ENCODE measurements around the gene G6PC1.

GRCh38 chr17:42920922-42921321 is 20.3 kb downstream of the G6PC1 start:
- TF ChIP-seq POLR2A (IDR thresholded peaks at IDR 0.05; ENCODE audit: low read depth): no peak
- no peak for TF ChIP-seq CTCF (IDR thresholded peaks at IDR 0.05)
